ENCODE data around the gene SNAI3.

Gene SNAI3

GRCh38 chr16:88721815-88722755, 35.8 kb upstream of the SNAI3 start:
- DNase-seq (ENCODE audit: low spot score): no peak

GRCh38 chr16:88721236-88721635, 34.9 kb upstream of the SNAI3 start:
- DNase-seq (ENCODE audit: low spot score): no peak

- DNase-seq (ENCODE audit: low spot score): no peak
Observed at GRCh38 chr16:88720396-88720970, 34.2 kb upstream of the SNAI3 start.

GRCh38 chr16:88719933-88720296, 33.6 kb upstream of the SNAI3 start:
- no peak for DNase-seq (ENCODE audit: low spot score)

- no peak for DNase-seq (ENCODE audit: low spot score)
Observed at GRCh38 chr16:88719267-88719932, 33.1 kb upstream of the SNAI3 start.

GRCh38 chr16:88718178-88718577, 31.9 kb upstream of the SNAI3 start:
- DNase-seq (ENCODE audit: low spot score): no peak

- no peak for DNase-seq (ENCODE audit: low spot score)
Observed at GRCh38 chr16:88716601-88717001, 30.3 kb upstream of the SNAI3 start.

- no peak for DNase-seq (ENCODE audit: low spot score)
Observed at GRCh38 chr16:88716201-88716600, 29.9 kb upstream of the SNAI3 start.

- no peak for DNase-seq (ENCODE audit: low spot score)
Observed at GRCh38 chr16:88715312-88716190, 29.2 kb upstream of the SNAI3 start.

- DNase-seq (ENCODE audit: low spot score): no peak
Observed at GRCh38 chr16:88714420-88715302, 28.4 kb upstream of the SNAI3 start.

- DNase-seq (ENCODE audit: low spot score): no peak
Observed at GRCh38 chr16:88713568-88714419, 27.5 kb upstream of the SNAI3 start.

- no peak for DNase-seq (ENCODE audit: low spot score)
Observed at GRCh38 chr16:88713054-88713453, 26.7 kb upstream of the SNAI3 start.

- no peak for DNase-seq (ENCODE audit: low spot score)
Observed at GRCh38 chr16:88712362-88712979, 26.2 kb upstream of the SNAI3 start.

- DNase-seq (ENCODE audit: low spot score): no peak
Observed at GRCh38 chr16:88711750-88712340, 25.5 kb upstream of the SNAI3 start.

- DNase-seq (ENCODE audit: low spot score): no peak
Observed at GRCh38 chr16:88710556-88710955, 24.2 kb upstream of the SNAI3 start.

- no peak for DNase-seq (ENCODE audit: low spot score)
Observed at GRCh38 chr16:88706965-88707826, 20.9 kb upstream of the SNAI3 start.

GRCh38 chr16:88706229-88706964, 20.1 kb upstream of the SNAI3 start, which contains the start of the genes CTU2 and RNF166:
CTU2 (plus strand) TSS chr16:88706503; CDS start chr16:88706531, 28 bp downstream.
RNF166 (minus strand) TSS chr16:88706408; CDS start chr16:88706325, 83 bp downstream.
- peak; percentile 93 for DNase-seq (ENCODE audit: low spot score)

Measured in LoVo (cell line).